ENCODE results near the gene TMCO6. TPM values are rescaled to one million over a fixed set of nuclear protein-coding genes. Genes with fewer than 3 reads are reported as not detected.

The TMCO6 gene
- total and polyA plus RNA-seq, 4 donors = 12.6 to 55.9 (median 18.7) TPM

DNA sequence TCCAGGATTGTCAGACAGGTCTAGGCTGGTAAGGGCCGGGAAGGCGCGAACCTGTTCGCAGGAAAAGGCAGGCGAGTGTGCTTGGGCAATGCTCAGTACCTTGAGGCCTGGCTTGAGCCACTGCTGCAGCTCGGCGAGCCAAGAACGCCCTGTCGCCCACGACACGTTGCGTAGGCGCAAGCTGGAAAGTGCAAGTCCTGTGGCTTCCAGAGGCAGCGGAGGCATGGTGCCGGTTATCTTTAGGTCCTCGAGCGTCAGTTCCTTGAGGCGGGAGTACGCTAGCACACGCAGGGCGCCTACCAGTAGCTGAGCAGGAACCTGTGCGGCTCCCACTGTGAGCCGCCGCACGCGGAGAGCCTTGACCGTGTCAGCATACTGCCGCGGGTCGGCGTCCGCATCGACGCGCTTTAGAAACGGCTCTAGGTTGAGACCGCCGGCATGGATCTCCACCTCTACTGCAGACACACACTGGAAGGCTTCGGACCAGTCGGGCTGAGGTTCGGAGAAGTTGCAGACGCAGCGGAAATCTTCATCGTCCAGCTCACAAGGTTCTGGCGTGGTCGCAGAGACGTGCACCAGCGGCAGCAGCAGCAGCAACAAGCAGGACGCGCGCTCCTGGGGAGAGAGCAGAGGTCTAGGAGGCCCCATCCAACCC lies 6.8 kb upstream of the TMCO6 start:
- H3K4me3 ChIP-seq (ENCODE audit: low read depth in 1 of 3, low read length in 3 of 3) = peak overlapping the region; percentile 66 to 85 (median 71)
- H3K27me3 ChIP-seq (ENCODE audit: control insufficient read depth in 4 of 4, insufficient read depth in 4 of 4, low read length in 3 of 4) = no peaks in the 10 kb centered on the region
- under 1% methylated on average over 51 of the region's 51 CpGs for WGBS
- H3K27ac ChIP-seq (ENCODE audit: low read depth in 1 of 2, low read length in 2 of 2) = peak overlapping the region; percentile 82 to 90
- no peaks in the 10 kb centered on the region for H3K36me3 ChIP-seq (ENCODE audit: control insufficient read depth in 4 of 4, insufficient read depth in 3 of 4, low read depth in 1 of 4, low read length in 3 of 4)
- peak overlapping the region; percentile 83 to 89 for H3K9ac ChIP-seq (ENCODE audit: low read depth in 1 of 2, low read length in 2 of 2)
- TF ChIP-seq HNF4G (IDR thresholded peaks at IDR 0.05) (no peak), SP1 (IDR thresholded peaks at IDR 0.05) (no peak), FOXA1 (IDR thresholded peaks at IDR 0.05) (no peak), JUND (IDR thresholded peaks at IDR 0.05) (no peak), RXRA (IDR thresholded peaks at IDR 0.05) (no peak), FOXA2 (IDR thresholded peaks at IDR 0.05) (no peak), NR2F2 (IDR thresholded peaks at IDR 0.05) (no peak), YY1 (IDR thresholded peaks at IDR 0.05) (no peak), HNF4A (conservative IDR thresholded peaks at IDR 0.05) (no peak), RAD21 (IDR thresholded peaks at IDR 0.05) (no peak)
- TF ChIP-seq, protein P1, sequence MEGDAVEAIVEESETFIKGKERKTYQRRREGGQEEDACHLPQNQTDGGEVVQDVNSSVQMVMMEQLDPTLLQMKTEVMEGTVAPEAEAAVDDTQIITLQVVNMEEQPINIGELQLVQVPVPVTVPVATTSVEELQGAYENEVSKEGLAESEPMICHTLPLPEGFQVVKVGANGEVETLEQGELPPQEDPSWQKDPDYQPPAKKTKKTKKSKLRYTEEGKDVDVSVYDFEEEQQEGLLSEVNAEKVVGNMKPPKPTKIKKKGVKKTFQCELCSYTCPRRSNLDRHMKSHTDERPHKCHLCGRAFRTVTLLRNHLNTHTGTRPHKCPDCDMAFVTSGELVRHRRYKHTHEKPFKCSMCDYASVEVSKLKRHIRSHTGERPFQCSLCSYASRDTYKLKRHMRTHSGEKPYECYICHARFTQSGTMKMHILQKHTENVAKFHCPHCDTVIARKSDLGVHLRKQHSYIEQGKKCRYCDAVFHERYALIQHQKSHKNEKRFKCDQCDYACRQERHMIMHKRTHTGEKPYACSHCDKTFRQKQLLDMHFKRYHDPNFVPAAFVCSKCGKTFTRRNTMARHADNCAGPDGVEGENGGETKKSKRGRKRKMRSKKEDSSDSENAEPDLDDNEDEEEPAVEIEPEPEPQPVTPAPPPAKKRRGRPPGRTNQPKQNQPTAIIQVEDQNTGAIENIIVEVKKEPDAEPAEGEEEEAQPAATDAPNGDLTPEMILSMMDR (IDR thresholded peaks at IDR 0.05; ENCODE audit: low read depth, low read length, missing input control) = peak; percentile 5
- TF ChIP-seq, protein P2, sequence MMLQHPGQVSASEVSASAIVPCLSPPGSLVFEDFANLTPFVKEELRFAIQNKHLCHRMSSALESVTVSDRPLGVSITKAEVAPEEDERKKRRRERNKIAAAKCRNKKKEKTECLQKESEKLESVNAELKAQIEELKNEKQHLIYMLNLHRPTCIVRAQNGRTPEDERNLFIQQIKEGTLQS (IDR thresholded peaks at IDR 0.05) = no peak
- TF ChIP-seq, protein P3, sequence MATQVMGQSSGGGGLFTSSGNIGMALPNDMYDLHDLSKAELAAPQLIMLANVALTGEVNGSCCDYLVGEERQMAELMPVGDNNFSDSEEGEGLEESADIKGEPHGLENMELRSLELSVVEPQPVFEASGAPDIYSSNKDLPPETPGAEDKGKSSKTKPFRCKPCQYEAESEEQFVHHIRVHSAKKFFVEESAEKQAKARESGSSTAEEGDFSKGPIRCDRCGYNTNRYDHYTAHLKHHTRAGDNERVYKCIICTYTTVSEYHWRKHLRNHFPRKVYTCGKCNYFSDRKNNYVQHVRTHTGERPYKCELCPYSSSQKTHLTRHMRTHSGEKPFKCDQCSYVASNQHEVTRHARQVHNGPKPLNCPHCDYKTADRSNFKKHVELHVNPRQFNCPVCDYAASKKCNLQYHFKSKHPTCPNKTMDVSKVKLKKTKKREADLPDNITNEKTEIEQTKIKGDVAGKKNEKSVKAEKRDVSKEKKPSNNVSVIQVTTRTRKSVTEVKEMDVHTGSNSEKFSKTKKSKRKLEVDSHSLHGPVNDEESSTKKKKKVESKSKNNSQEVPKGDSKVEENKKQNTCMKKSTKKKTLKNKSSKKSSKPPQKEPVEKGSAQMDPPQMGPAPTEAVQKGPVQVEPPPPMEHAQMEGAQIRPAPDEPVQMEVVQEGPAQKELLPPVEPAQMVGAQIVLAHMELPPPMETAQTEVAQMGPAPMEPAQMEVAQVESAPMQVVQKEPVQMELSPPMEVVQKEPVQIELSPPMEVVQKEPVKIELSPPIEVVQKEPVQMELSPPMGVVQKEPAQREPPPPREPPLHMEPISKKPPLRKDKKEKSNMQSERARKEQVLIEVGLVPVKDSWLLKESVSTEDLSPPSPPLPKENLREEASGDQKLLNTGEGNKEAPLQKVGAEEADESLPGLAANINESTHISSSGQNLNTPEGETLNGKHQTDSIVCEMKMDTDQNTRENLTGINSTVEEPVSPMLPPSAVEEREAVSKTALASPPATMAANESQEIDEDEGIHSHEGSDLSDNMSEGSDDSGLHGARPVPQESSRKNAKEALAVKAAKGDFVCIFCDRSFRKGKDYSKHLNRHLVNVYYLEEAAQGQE (IDR thresholded peaks at IDR 0.05) = peak; percentile 9
- TF ChIP-seq, protein P4, sequence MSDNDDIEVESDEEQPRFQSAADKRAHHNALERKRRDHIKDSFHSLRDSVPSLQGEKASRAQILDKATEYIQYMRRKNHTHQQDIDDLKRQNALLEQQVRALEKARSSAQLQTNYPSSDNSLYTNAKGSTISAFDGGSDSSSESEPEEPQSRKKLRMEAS (IDR thresholded peaks at IDR 0.05) = no peak
- TF ChIP-seq, protein P5, sequence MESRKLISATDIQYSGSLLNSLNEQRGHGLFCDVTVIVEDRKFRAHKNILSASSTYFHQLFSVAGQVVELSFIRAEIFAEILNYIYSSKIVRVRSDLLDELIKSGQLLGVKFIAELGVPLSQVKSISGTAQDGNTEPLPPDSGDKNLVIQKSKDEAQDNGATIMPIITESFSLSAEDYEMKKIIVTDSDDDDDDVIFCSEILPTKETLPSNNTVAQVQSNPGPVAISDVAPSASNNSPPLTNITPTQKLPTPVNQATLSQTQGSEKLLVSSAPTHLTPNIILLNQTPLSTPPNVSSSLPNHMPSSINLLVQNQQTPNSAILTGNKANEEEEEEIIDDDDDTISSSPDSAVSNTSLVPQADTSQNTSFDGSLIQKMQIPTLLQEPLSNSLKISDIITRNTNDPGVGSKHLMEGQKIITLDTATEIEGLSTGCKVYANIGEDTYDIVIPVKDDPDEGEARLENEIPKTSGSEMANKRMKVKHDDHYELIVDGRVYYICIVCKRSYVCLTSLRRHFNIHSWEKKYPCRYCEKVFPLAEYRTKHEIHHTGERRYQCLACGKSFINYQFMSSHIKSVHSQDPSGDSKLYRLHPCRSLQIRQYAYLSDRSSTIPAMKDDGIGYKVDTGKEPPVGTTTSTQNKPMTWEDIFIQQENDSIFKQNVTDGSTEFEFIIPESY (IDR thresholded peaks at IDR 0.05) = no peak
- DNase-seq (ENCODE audit: low spot score) = peak; percentile 50
- H3K9me3 ChIP-seq (ENCODE audit: control insufficient read depth in 4 of 4, low read length in 3 of 4) = no peaks in the 10 kb centered on the region
- H3K4me1 ChIP-seq (ENCODE audit: control insufficient read depth in 4 of 4, insufficient read depth in 4 of 4, low read length in 3 of 4) = peaks cover 0 to 23% (median 13%) of the 10 kb centered on the region in 4 donors

All from liver (tissue), 9 donors.